Neural cell (in vitro differentiated cells): Measurements from ENCODE around the gene ADISSP. TPM values are rescaled to one million over a fixed set of nuclear protein-coding genes. Genes with fewer than 3 reads are reported as not detected.

ENCODE experiments used
- H2AFZ ChIP-seq: fragments of 200-600, 300-800 bp; sonication (generic), shearing (Covaris generic); 2 replicates; pipeline ENCODE4 v1.6.0; 2014; ENCODE audit warnings: low read depth, mild to moderate bottlenecking, antibody characterized with exemption, low read length, moderate library complexity
- H3F3A ChIP-seq: fragments of 200-600 bp; shearing (Covaris generic); 2 replicates; pipeline ENCODE4 v1.6.1; 2016; ENCODE audit warnings: mild to moderate bottlenecking, moderate library complexity, mixed read lengths, antibody characterized with exemption, low read length; ENCODE audit not compliant: insufficient read depth, poor library complexity, severe bottlenecking
- H3K27ac ChIP-seq: fragments of 200-600, 300-800 bp; sonication (generic), shearing (Covaris generic); 2 replicates; pipeline ENCODE4 v1.5.1; 2014; ENCODE audit warnings: mild to moderate bottlenecking, low read length, moderate library complexity
- H3K27me3 ChIP-seq: fragments of 300-800, 200-600 bp; sonication (generic), shearing (Covaris generic); 2 replicates; pipeline ENCODE4 v1.6.0; 2014; ENCODE audit warnings: mild to moderate bottlenecking, low read depth, low read length, moderate library complexity; ENCODE audit not compliant: insufficient read depth
- H3K36me3 ChIP-seq: fragments of 300-800, 200-600 bp; sonication (generic), shearing (Covaris generic); 2 replicates; pipeline ENCODE4 v1.5.1; 2014; ENCODE audit warnings: mild to moderate bottlenecking, antibody characterized with exemption, low read length, moderate library complexity; ENCODE audit not compliant: insufficient read depth
- H3K4me2 ChIP-seq: fragments of 300-800, 200-600 bp; sonication (generic), shearing (Covaris generic); 2 replicates; pipeline ENCODE4 v1.6.0; 2014; ENCODE audit warnings: mild to moderate bottlenecking, low read length
- H3K4me3 ChIP-seq: fragments of 300-800, 200-600 bp; sonication (generic), shearing (Covaris generic); 2 replicates; pipeline ENCODE4 v1.5.1; 2014; ENCODE audit warnings: mild to moderate bottlenecking, low read length, moderate library complexity
- H3K79me2 ChIP-seq: fragments of 200-600 bp; shearing (Covaris generic); replicated peaks from 2 replicates; pipeline ENCODE4 v1.6.0; 2014; ENCODE audit warnings: mild to moderate bottlenecking, low read length, moderate library complexity; ENCODE audit not compliant: insufficient read depth
- H3K9ac ChIP-seq: fragments of 300-800, 200-600 bp; sonication (generic), shearing (Covaris generic); 2 replicates; pipeline ENCODE4 v1.6.1; 2016; ENCODE audit warnings: mild to moderate bottlenecking, low read length, mixed read lengths
- H3K9me2 ChIP-seq: fragments of 200-600 bp; shearing (Covaris generic); 2 replicates; pipeline ENCODE4 v1.6.1; 2016; ENCODE audit warnings: mild to moderate bottlenecking, low read length, mixed read lengths; ENCODE audit not compliant: insufficient read depth
- H3K9me3 ChIP-seq: fragments of 200-600, 300-800 bp; sonication (generic), shearing (Covaris generic); 2 replicates; pipeline ENCODE4 v1.6.1; 2016; ENCODE audit warnings: mild to moderate bottlenecking, mixed run types, low read length, moderate library complexity, mixed read lengths
- H4K20me1 ChIP-seq: fragments of 200-600 bp; shearing (Covaris generic); 2 replicates; pipeline ENCODE4 v1.6.1; 2016; ENCODE audit warnings: mild to moderate bottlenecking, mixed run types; ENCODE audit not compliant: insufficient read depth
- EP300 ChIP-seq: fragments of 450-650 bp; conservative IDR thresholded peaks from 2 replicates; pipeline ENCODE4 v1.6.1; 2014; ENCODE audit warnings: antibody characterized with exemption, mild to moderate bottlenecking, moderate library complexity; ENCODE audit not compliant: poor library complexity, severe bottlenecking
- EZH2 ChIP-seq: fragments of 200-600, 300-800 bp; shearing (Covaris generic), sonication (generic); IDR thresholded peaks from 2 replicates; pipeline ENCODE4 v1.6.1; 2014; ENCODE audit warnings: antibody characterized with exemption, low read length, borderline replicate concordance, mild to moderate bottlenecking; ENCODE audit not compliant: insufficient read depth, poor library complexity, severe bottlenecking
- MXI1 ChIP-seq: fragments of 450-650 bp; conservative IDR thresholded peaks from 2 replicates; pipeline ENCODE4 v1.6.1; 2014; ENCODE audit warnings: antibody characterized with exemption, mild to moderate bottlenecking; ENCODE audit not compliant: poor library complexity, severe bottlenecking
- POLR2AphosphoS5 ChIP-seq: IDR thresholded peaks from 2 replicates; pipeline ENCODE4 v1.6.1; 2012
- RAD21 ChIP-seq: fragments of 450-650 bp; conservative IDR thresholded peaks from 2 replicates; pipeline ENCODE4 v1.6.1; 2014; ENCODE audit warnings: antibody characterized with exemption, mild to moderate bottlenecking, moderate library complexity
- SMC3 ChIP-seq: fragments of 450-650 bp; conservative IDR thresholded peaks from 2 replicates; pipeline ENCODE4 v1.6.1; 2014; ENCODE audit warnings: antibody characterized with exemption, mild to moderate bottlenecking, moderate library complexity; ENCODE audit not compliant: poor library complexity
- TAF1 ChIP-seq: IDR thresholded peaks from 2 replicates; pipeline ENCODE4 v1.6.1; 2012; ENCODE audit warnings: low read depth
- polyA plus RNA-seq: library from polyadenylated mRNA; depleted of rRNA; stranded (reverse); fragments of >200 nt; gene quantifications from 2 replicates; pipeline ENCODE4 v1.2.3, GENCODE V29; 2014
- TF ChIP-seq, protein P1 (sequence below): IDR thresholded peaks from 2 replicates; pipeline ENCODE4 v1.6.1; 2012; ENCODE audit warnings: borderline replicate concordance
- TF ChIP-seq, protein P2 (sequence below): fragments of 450-650 bp; IDR thresholded peaks from 2 replicates; pipeline ENCODE4 v1.5.1; 2014; ENCODE audit warnings: antibody characterized with exemption, mild to moderate bottlenecking, moderate library complexity; ENCODE audit not compliant: poor library complexity, severe bottlenecking

The ADISSP gene
- polyA plus RNA-seq, 1 donor from 2014 or later: 39.8 TPM

DNA sequence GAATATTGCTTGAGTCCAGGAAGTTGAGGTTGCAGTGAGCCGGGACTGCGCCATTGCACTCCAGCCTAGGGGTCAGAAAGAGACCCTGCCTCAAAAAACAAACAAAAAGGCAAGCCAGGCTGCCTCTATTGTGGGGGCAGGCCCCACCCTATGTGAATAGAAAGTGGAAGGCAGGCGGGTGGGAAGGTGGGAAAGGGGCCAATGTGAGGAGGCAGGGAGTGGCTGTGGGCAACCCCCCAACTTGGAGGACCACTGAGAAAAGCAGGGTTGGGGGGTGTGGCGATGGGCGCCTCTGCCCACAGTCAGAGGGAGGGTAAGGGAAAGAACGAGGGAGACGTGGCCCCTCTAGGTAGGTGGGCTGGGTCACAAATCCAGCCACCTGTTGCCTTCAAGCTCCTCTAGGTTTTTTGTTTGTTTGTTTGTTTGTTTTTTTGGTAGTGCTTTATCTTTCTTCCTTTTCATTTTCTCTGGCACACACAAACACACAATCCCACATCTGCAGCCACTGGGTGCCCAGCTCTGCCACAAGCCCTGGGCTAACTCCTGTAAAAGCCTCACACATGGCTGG is 47.5 kb upstream of the ADISSP start:
- Histone ChIP-seq H3K4me2 (no peak overlapping the region), H3K9me2 (no peaks in the 10 kb centered on the region), H2AFZ (no peak overlapping the region), H3K27ac (no peak overlapping the region), H3K79me2 (no peaks in the 10 kb centered on the region), H3K27me3 (no peaks in the 10 kb centered on the region), H3K36me3 (no peaks in the 10 kb centered on the region), H3F3A (peaks cover 7% of the 10 kb centered on the region), H4K20me1 (no peaks in the 10 kb centered on the region), H3K9me3 (no peaks in the 10 kb centered on the region), H3K4me3 (no peak overlapping the region), H3K9ac (no peak overlapping the region)
- TF ChIP-seq POLR2AphosphoS5 (no peak), EP300 (no peak), SMC3 (no peak), RAD21 (no peak), MXI1 (no peak), TAF1 (no peak), EZH2 (no peak)
- TF ChIP-seq, protein P1, sequence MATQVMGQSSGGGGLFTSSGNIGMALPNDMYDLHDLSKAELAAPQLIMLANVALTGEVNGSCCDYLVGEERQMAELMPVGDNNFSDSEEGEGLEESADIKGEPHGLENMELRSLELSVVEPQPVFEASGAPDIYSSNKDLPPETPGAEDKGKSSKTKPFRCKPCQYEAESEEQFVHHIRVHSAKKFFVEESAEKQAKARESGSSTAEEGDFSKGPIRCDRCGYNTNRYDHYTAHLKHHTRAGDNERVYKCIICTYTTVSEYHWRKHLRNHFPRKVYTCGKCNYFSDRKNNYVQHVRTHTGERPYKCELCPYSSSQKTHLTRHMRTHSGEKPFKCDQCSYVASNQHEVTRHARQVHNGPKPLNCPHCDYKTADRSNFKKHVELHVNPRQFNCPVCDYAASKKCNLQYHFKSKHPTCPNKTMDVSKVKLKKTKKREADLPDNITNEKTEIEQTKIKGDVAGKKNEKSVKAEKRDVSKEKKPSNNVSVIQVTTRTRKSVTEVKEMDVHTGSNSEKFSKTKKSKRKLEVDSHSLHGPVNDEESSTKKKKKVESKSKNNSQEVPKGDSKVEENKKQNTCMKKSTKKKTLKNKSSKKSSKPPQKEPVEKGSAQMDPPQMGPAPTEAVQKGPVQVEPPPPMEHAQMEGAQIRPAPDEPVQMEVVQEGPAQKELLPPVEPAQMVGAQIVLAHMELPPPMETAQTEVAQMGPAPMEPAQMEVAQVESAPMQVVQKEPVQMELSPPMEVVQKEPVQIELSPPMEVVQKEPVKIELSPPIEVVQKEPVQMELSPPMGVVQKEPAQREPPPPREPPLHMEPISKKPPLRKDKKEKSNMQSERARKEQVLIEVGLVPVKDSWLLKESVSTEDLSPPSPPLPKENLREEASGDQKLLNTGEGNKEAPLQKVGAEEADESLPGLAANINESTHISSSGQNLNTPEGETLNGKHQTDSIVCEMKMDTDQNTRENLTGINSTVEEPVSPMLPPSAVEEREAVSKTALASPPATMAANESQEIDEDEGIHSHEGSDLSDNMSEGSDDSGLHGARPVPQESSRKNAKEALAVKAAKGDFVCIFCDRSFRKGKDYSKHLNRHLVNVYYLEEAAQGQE: no peak
- TF ChIP-seq, protein P2, sequence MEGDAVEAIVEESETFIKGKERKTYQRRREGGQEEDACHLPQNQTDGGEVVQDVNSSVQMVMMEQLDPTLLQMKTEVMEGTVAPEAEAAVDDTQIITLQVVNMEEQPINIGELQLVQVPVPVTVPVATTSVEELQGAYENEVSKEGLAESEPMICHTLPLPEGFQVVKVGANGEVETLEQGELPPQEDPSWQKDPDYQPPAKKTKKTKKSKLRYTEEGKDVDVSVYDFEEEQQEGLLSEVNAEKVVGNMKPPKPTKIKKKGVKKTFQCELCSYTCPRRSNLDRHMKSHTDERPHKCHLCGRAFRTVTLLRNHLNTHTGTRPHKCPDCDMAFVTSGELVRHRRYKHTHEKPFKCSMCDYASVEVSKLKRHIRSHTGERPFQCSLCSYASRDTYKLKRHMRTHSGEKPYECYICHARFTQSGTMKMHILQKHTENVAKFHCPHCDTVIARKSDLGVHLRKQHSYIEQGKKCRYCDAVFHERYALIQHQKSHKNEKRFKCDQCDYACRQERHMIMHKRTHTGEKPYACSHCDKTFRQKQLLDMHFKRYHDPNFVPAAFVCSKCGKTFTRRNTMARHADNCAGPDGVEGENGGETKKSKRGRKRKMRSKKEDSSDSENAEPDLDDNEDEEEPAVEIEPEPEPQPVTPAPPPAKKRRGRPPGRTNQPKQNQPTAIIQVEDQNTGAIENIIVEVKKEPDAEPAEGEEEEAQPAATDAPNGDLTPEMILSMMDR: no peak

DNA sequence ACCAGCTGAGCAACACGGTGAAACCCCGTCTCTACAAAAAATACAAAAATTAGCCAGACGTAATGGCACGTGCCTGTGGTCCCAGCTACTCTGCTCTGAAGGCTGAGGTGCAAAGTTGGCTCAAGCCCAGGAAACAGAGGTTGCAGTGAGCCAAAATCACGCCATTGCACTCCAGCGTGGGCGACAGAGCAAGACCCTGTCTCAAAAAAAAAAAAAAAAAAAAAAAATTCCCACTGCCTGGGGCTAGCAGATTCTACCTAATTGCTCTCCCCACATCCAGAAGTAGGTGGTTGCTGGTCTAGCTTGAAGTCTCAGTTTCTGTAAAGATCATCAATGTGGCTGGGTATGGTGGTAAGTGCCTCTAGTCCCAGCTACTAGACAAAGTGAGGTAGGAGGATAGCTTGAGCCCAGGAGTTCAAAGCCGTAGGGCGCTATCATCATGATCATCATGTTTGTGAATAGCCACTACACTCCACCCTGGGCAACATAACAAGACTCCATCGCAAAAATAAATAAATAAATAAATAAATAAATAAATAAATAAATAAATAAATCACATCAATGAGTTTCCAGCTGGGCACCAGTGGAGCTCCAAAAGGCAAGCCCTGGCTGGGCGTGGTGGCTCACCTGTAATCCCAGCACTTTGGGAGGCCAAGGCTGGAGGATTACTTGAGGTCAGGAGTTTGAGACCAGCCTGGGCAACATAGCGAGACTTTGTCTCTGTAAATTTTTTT is 46.5 kb upstream of the ADISSP start:
- Histone ChIP-seq H3K4me2 (no peak overlapping the region), H3K9me3 (no peaks in the 10 kb centered on the region), H3K27ac (no peak overlapping the region), H4K20me1 (no peaks in the 10 kb centered on the region), H2AFZ (no peak overlapping the region), H3K27me3 (no peaks in the 10 kb centered on the region), H3K79me2 (no peaks in the 10 kb centered on the region), H3K9me2 (no peaks in the 10 kb centered on the region), H3K36me3 (no peaks in the 10 kb centered on the region), H3K4me3 (no peak overlapping the region), H3F3A (no peaks in the 10 kb centered on the region), H3K9ac (no peak overlapping the region)
- TF ChIP-seq, protein P2: no peak
- TF ChIP-seq EP300 (no peak), POLR2AphosphoS5 (no peak), SMC3 (no peak), RAD21 (no peak), EZH2 (no peak), MXI1 (no peak), TAF1 (no peak)
- TF ChIP-seq, protein P1: no peak
